Activated CD4-positive, alpha-beta memory T cell treated with anti-CD3 and anti-CD28 coated beads, Interleukin-2, amount 10 ng/mL, durations not matched to agents 7 days and 5 days (primary cell): ENCODE data around the gene PABPC1L. TPM values are rescaled to one million over a fixed set of nuclear protein-coding genes. Genes with fewer than 3 reads are reported as not detected.

Experiments used
- CTCF ChIA-PET: fragments of 350-600 bp; sonication (Branson Sonifier 250); formaldehyde crosslinking; loops from one replicate; lab custom pipeline; 2021; ENCODE audit warnings: antibody characterized with exemption, inconsistent platforms; lab: Charles Lee
- POLR2A ChIA-PET: fragments of 350-600 bp; sonication (Branson Sonifier 250); formaldehyde crosslinking; loops from one replicate; lab custom pipeline; 2021; ENCODE audit warnings: antibody characterized with exemption; lab: Charles Lee
- DNase-seq: peaks from one replicate; pipeline ENCODE4 v3.0.0-alpha.2; 2020
- H3K27ac Mint-ChIP-seq: one replicate; pipeline ENCODE4 v1.8.0; 2021; ENCODE audit warnings: mild to moderate bottlenecking, mixed read lengths
- H3K27me3 Mint-ChIP-seq: one replicate; pipeline ENCODE4 v1.8.0; 2021; ENCODE audit warnings: mixed read lengths
- H3K36me3 Mint-ChIP-seq: one replicate; pipeline ENCODE4 v1.8.0; 2021; ENCODE audit warnings: low read depth, mixed read lengths
- H3K4me1 Mint-ChIP-seq: one replicate; pipeline ENCODE4 v1.8.0; 2021; ENCODE audit warnings: mixed read lengths
- H3K4me3 Mint-ChIP-seq: one replicate; pipeline ENCODE4 v1.8.0; 2021; ENCODE audit warnings: mild to moderate bottlenecking, mixed read lengths
- H3K9me3 Mint-ChIP-seq: one replicate; pipeline ENCODE4 v1.8.0; 2021; ENCODE audit warnings: mixed read lengths
- total RNA-seq, 2 experiments: library from RNA; stranded (reverse); gene quantifications; one replicate each; pipeline ENCODE4 v1.2.3, GENCODE V29; 2021

PABPC1L gene
- total RNA-seq, 2 experiments from 2014 or later = 57.9 to 58.9 TPM

- Mint-ChIP-seq H3K4me1 (no peaks in the 10 kb centered on the region), H3K9me3 (no peaks in the 10 kb centered on the region), H3K4me3 (no peak overlapping the region), H3K27me3 (no peaks in the 10 kb centered on the region), H3K36me3 (peaks cover 24% of the 10 kb centered on the region), H3K27ac (no peak overlapping the region)
- ChIA-PET CTCF (interaction anchor here (0.6 kb wide), 1 partner anchor 181 kb away, joined by 3 read pairs; no protein-coding TSS in a partner anchor), POLR2A (no interaction called here)
- DNase-seq = no peak
These were observed 20.8 kb downstream of the PABPC1L start for GRCh38 chr20:44930517-44931168.

- Mint-ChIP-seq H3K27ac (no peak overlapping the region), H3K4me1 (no peaks in the 10 kb centered on the region), H3K36me3 (peaks cover 31% of the 10 kb centered on the region), H3K4me3 (no peak overlapping the region), H3K9me3 (no peaks in the 10 kb centered on the region), H3K27me3 (no peaks in the 10 kb centered on the region)
- POLR2A ChIA-PET = no interaction called here
- DNase-seq = no peak
- CTCF ChIA-PET = no interaction called here
These were observed 22.1 kb downstream of the PABPC1L start for GRCh38 chr20:44931911-44932310.

GRCh38 chr20:44932916-44933315 lies 23.1 kb downstream of the PABPC1L start:
- CTCF ChIA-PET = no interaction called here
- Mint-ChIP-seq H3K4me3 (no peak overlapping the region), H3K27ac (no peak overlapping the region), H3K4me1 (no peaks in the 10 kb centered on the region), H3K9me3 (no peaks in the 10 kb centered on the region), H3K36me3 (peaks cover 37% of the 10 kb centered on the region), H3K27me3 (no peaks in the 10 kb centered on the region)
- no peak for DNase-seq
- POLR2A ChIA-PET = no interaction called here

GRCh38 chr20:44936510-44936909 lies 26.6 kb downstream of the PABPC1L start:
- H3K27me3 Mint-ChIP-seq = no peaks in the 10 kb centered on the region
- ChIA-PET CTCF (no interaction called here), POLR2A (no interaction called here)
- DNase-seq = no peak
- no peak overlapping the region for H3K27ac Mint-ChIP-seq
- H3K4me1 Mint-ChIP-seq = no peaks in the 10 kb centered on the region
- H3K36me3 Mint-ChIP-seq = peaks cover 49% of the 10 kb centered on the region
- H3K9me3 Mint-ChIP-seq = no peaks in the 10 kb centered on the region
- no peak overlapping the region for H3K4me3 Mint-ChIP-seq

- no peaks in the 10 kb centered on the region for H3K9me3 Mint-ChIP-seq
- peaks cover 54% of the 10 kb centered on the region for H3K36me3 Mint-ChIP-seq
- no peak overlapping the region for H3K27ac Mint-ChIP-seq
- ChIA-PET CTCF (no interaction called here), POLR2A (interaction anchor here (1.2 kb wide), 1 partner anchor 11 kb away, joined by 3 read pairs; no protein-coding TSS in a partner anchor)
- H3K4me1 Mint-ChIP-seq = no peaks in the 10 kb centered on the region
- H3K4me3 Mint-ChIP-seq = no peak overlapping the region
- H3K27me3 Mint-ChIP-seq = no peaks in the 10 kb centered on the region
- DNase-seq = no peak
These were observed 28.8 kb downstream of the PABPC1L start for GRCh38 chr20:44938637-44939036.

- Mint-ChIP-seq H3K36me3 (peaks cover 59% of the 10 kb centered on the region), H3K27ac (peak overlapping the region; percentile 22), H3K4me3 (no peak overlapping the region), H3K27me3 (no peaks in the 10 kb centered on the region), H3K9me3 (no peaks in the 10 kb centered on the region), H3K4me1 (no peaks in the 10 kb centered on the region)
- no peak for DNase-seq
- ChIA-PET CTCF (interaction anchor here (0.9 kb wide), 1 partner anchor 155 kb away, joined by 4 read pairs; no protein-coding TSS in a partner anchor), POLR2A (interaction anchor here (0.6 to 1.5 kb wide), 2 partner anchors 15 to 37 kb away, joined by 3 to 5 read pairs; no protein-coding TSS in a partner anchor)
These were observed 31.3 kb downstream of the PABPC1L start for GRCh38 chr20:44941120-44941691.

- Mint-ChIP-seq H3K27me3 (no peaks in the 10 kb centered on the region), H3K36me3 (peaks cover 58% of the 10 kb centered on the region), H3K4me3 (no peak overlapping the region), H3K9me3 (no peaks in the 10 kb centered on the region), H3K27ac (no peak overlapping the region), H3K4me1 (no peaks in the 10 kb centered on the region)
- POLR2A ChIA-PET = interaction anchor here (1.5 kb wide), 1 partner anchor 36 kb away, joined by 5 read pairs; no protein-coding TSS in a partner anchor
- no peak for DNase-seq
- CTCF ChIA-PET = interaction anchor here (0.9 to 1.1 kb wide), 2 partner anchors 154 to 349 kb away, joined by 3 to 4 read pairs; no protein-coding TSS in a partner anchor
These were observed 32.6 kb downstream of the PABPC1L start for GRCh38 chr20:44942264-44942973.

GRCh38 chr20:44943828-44944227 lies 34.0 kb downstream of the PABPC1L start:
- no peaks in the 10 kb centered on the region for H3K9me3 Mint-ChIP-seq
- ChIA-PET POLR2A (no interaction called here), CTCF (interaction anchor here (1.4 kb wide), 1 partner anchor 70 kb away, joined by 3 read pairs; no protein-coding TSS in a partner anchor)
- H3K27ac Mint-ChIP-seq = no peak overlapping the region
- no peak for DNase-seq
- no peaks in the 10 kb centered on the region for H3K4me1 Mint-ChIP-seq
- H3K4me3 Mint-ChIP-seq = no peak overlapping the region
- peaks cover 60% of the 10 kb centered on the region for H3K36me3 Mint-ChIP-seq
- no peaks in the 10 kb centered on the region for H3K27me3 Mint-ChIP-seq

- Mint-ChIP-seq H3K36me3 (peaks cover 64% of the 10 kb centered on the region), H3K27ac (no peak overlapping the region)
- CTCF ChIA-PET = interaction anchor here (1.9 kb wide), 1 partner anchor 152 kb away, joined by 5 read pairs; no protein-coding TSS in a partner anchor
These were observed 35.4 kb downstream of the PABPC1L start for GRCh38 chr20:44945261-44945660.

GRCh38 chr20:44946271-44946852 lies 36.5 kb downstream of the PABPC1L start:
- no peak overlapping the region for H3K27ac Mint-ChIP-seq
- no peaks in the 10 kb centered on the region for H3K27me3 Mint-ChIP-seq
- ChIA-PET POLR2A (interaction anchor here (1.0 kb wide), 1 partner anchor 14 kb away, joined by 6 read pairs; the partner anchor contains the start of gene TOMM34), CTCF (interaction anchor here (1.9 kb wide), 1 partner anchor 151 kb away, joined by 5 read pairs; no protein-coding TSS in a partner anchor)
- DNase-seq = no peak
- H3K36me3 Mint-ChIP-seq = peaks cover 67% of the 10 kb centered on the region
- H3K4me1 Mint-ChIP-seq = no peaks in the 10 kb centered on the region
- no peaks in the 10 kb centered on the region for H3K9me3 Mint-ChIP-seq
- H3K4me3 Mint-ChIP-seq = no peak overlapping the region

More at GRCh38 chr20:44945261-44945660, 35.4 kb downstream of the PABPC1L start:
- no peak overlapping the region for H3K4me3 Mint-ChIP-seq
- no peaks in the 10 kb centered on the region for H3K4me1 Mint-ChIP-seq
- H3K9me3 Mint-ChIP-seq = no peaks in the 10 kb centered on the region
- no peak for DNase-seq
- no peaks in the 10 kb centered on the region for H3K27me3 Mint-ChIP-seq
- POLR2A ChIA-PET = interaction anchor here (0.5 kb wide), 1 partner anchor 253 kb away, joined by 3 read pairs; no protein-coding TSS in a partner anchor

GRCh38 chr20:44948107-44948506 lies 38.2 kb downstream of the PABPC1L start:
- no peaks in the 10 kb centered on the region for H3K9me3 Mint-ChIP-seq
- no peak overlapping the region for H3K4me3 Mint-ChIP-seq
- DNase-seq = no peak
- peaks cover 9% of the 10 kb centered on the region for H3K4me1 Mint-ChIP-seq
- no peak overlapping the region for H3K27ac Mint-ChIP-seq
- CTCF ChIA-PET = no interaction called here
- POLR2A ChIA-PET = interaction anchor here (1.2 kb wide), 1 partner anchor 9 kb away, joined by 3 read pairs; no protein-coding TSS in a partner anchor
- H3K27me3 Mint-ChIP-seq = no peaks in the 10 kb centered on the region
- H3K36me3 Mint-ChIP-seq = peaks cover 72% of the 10 kb centered on the region

- H3K4me1 Mint-ChIP-seq = peaks cover 13% of the 10 kb centered on the region
- POLR2A ChIA-PET = interaction anchor here (1.4 kb wide), 1 partner anchor 17 kb away, joined by 4 read pairs; no protein-coding TSS in a partner anchor
- H3K27ac Mint-ChIP-seq = no peak overlapping the region
- no peaks in the 10 kb centered on the region for H3K9me3 Mint-ChIP-seq
- DNase-seq = no peak
- CTCF ChIA-PET = interaction anchor here (1.0 kb wide), 1 partner anchor 12 kb away, joined by 3 read pairs; the partner anchor contains the start of gene TOMM34
- H3K36me3 Mint-ChIP-seq = peaks cover 74% of the 10 kb centered on the region
- no peaks in the 10 kb centered on the region for H3K27me3 Mint-ChIP-seq
- no peak overlapping the region for H3K4me3 Mint-ChIP-seq
These were observed 38.7 kb downstream of the PABPC1L start for GRCh38 chr20:44948513-44948912.
